ENCODE results near the gene ADGRF3. TPM values are rescaled to one million over a fixed set of nuclear protein-coding genes. Genes with fewer than 3 reads are reported as not detected.
A peak's percentile ranks its signal among the peaks of the same experiment; 100 is the strongest.

The ADGRF3 gene, protein sequence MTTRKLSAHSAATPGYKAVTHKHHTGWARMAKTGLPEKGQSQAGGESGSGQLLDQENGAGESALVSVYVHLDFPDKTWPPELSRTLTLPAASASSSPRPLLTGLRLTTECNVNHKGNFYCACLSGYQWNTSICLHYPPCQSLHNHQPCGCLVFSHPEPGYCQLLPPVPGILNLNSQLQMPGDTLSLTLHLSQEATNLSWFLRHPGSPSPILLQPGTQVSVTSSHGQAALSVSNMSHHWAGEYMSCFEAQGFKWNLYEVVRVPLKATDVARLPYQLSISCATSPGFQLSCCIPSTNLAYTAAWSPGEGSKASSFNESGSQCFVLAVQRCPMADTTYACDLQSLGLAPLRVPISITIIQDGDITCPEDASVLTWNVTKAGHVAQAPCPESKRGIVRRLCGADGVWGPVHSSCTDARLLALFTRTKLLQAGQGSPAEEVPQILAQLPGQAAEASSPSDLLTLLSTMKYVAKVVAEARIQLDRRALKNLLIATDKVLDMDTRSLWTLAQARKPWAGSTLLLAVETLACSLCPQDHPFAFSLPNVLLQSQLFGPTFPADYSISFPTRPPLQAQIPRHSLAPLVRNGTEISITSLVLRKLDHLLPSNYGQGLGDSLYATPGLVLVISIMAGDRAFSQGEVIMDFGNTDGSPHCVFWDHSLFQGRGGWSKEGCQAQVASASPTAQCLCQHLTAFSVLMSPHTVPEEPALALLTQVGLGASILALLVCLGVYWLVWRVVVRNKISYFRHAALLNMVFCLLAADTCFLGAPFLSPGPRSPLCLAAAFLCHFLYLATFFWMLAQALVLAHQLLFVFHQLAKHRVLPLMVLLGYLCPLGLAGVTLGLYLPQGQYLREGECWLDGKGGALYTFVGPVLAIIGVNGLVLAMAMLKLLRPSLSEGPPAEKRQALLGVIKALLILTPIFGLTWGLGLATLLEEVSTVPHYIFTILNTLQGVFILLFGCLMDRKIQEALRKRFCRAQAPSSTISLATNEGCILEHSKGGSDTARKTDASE
- 0.44 and 0.77 TPM in 2 replicates for total RNA-seq
- long read RNA-seq, result 0 reads

DNA sequence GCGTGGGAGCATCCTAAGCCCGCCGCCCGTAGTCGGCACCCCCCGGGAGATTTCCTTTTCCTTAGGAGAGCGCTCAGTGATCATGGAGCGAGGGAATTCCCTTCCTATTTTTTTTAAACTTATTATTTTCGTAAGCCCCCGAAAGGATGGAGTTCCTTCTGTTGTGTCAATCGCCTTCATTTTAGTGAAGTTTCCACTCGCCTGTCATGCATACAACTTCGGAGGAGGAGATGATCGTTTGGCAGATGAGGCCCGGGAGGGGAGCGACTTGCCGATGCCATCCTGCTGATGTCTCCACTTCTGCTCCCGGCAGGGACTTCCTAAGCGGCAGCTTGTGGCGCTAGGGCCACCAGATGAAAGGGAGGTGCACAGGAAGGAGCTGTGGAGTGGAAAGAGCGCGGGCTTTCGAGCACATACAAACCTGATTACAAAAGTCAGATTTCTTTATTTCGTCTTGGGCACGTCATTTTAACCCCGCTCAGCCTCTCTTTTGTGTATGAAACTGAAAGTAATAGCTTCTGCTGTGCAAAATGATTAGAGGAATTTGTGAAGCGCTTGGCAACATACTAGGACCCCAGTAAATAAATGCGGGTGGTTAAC, at the start of gene ADGRF3:
TSS of gene ADGRF3 (minus strand) at position 336 of the 600 bp plus-strand sequence. CDS start 555 bp downstream, outside the sequence.
- H3K4me1 Mint-ChIP-seq, result peaks cover 36% of the 10 kb centered on the region

DNA sequence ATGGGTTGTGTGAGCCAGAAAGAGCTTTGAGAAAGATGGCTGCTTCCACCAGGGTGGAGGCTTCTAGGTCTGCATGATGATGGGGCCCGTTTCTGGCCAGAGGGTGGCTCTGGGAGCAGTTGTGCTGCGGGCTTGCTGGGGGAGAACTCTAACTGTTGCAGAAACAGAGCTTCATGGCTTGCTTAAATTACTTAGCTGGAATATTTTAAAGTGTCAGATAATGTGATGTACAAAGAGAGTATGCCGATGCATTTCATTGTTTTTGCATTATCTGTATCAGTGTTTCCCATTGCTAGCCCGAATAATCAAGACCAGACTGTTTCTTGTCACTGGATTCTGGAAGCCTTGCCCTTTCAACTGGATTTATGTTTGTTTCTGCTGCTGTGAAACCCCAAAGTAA, 48.8 kb upstream of the ADGRF3 start:
- Mint-ChIP-seq H3K36me3 (ENCODE audit: low read depth) (no peaks in the 10 kb centered on the region), H3K27me3 (ENCODE audit: low read depth) (no peaks in the 10 kb centered on the region), H3K4me3 (no peak overlapping the region), H3K27ac (ENCODE audit: unreplicated experiment) (no peak overlapping the region), H3K9me3 (no peaks in the 10 kb centered on the region), H3K4me1 (peaks cover 8% of the 10 kb centered on the region)
- TF ChIP-seq, protein P1, sequence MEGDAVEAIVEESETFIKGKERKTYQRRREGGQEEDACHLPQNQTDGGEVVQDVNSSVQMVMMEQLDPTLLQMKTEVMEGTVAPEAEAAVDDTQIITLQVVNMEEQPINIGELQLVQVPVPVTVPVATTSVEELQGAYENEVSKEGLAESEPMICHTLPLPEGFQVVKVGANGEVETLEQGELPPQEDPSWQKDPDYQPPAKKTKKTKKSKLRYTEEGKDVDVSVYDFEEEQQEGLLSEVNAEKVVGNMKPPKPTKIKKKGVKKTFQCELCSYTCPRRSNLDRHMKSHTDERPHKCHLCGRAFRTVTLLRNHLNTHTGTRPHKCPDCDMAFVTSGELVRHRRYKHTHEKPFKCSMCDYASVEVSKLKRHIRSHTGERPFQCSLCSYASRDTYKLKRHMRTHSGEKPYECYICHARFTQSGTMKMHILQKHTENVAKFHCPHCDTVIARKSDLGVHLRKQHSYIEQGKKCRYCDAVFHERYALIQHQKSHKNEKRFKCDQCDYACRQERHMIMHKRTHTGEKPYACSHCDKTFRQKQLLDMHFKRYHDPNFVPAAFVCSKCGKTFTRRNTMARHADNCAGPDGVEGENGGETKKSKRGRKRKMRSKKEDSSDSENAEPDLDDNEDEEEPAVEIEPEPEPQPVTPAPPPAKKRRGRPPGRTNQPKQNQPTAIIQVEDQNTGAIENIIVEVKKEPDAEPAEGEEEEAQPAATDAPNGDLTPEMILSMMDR (conservative IDR thresholded peaks at IDR 0.05), result no peak
- no peak for DNase-seq (ENCODE audit: low read depth, low spot score)

More for the DNA sequence above, at the start of gene ADGRF3:
- DNase-seq (ENCODE audit: low read depth, low spot score), result peak; percentile 45
- TF ChIP-seq, protein P1 (conservative IDR thresholded peaks at IDR 0.05), result no peak
- Mint-ChIP-seq H3K27me3 (ENCODE audit: low read depth) (no peaks in the 10 kb centered on the region), H3K4me3 (peak within 1 kb of the TSS; percentile 95), H3K36me3 (ENCODE audit: low read depth) (peaks cover 3% of the 10 kb centered on the region), H3K27ac (ENCODE audit: unreplicated experiment) (peak within 1 kb of the TSS; percentile 99), H3K9me3 (no peaks in the 10 kb centered on the region)

GRCh38 chr2:26394694-26395093, 48.1 kb upstream of the ADGRF3 start:
- no peaks in the 10 kb centered on the region for H3K36me3 Mint-ChIP-seq (ENCODE audit: low read depth)
- no peaks in the 10 kb centered on the region for H3K27me3 Mint-ChIP-seq (ENCODE audit: low read depth)
- TF ChIP-seq, protein P1 (conservative IDR thresholded peaks at IDR 0.05), result no peak
- H3K27ac Mint-ChIP-seq (ENCODE audit: unreplicated experiment), result no peak overlapping the region
- DNase-seq (ENCODE audit: low read depth, low spot score), result no peak
- H3K4me3 Mint-ChIP-seq, result no peak overlapping the region
- H3K9me3 Mint-ChIP-seq, result no peaks in the 10 kb centered on the region
- peaks cover 5% of the 10 kb centered on the region for H3K4me1 Mint-ChIP-seq

DNA sequence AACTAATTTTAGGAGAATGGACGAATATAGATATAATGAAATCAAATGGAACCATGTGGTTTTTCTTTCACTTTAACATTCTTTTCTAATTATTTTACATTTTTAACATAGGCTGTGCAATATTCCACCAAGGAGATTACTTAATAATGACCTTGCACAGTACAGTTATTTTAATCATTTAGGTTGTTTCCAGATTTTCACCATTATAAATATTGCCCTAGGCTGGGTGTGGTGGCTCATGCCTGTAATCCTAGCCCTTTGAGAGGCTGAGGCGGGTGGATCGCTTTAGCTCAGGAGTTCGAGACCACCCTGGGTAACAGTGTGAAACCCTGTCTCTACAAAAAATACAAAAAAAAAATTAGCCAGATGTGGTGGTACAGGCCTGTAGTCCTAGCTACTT, 40.6 kb upstream of the ADGRF3 start:
- TF ChIP-seq, protein P1 (conservative IDR thresholded peaks at IDR 0.05), result no peak
- H3K36me3 Mint-ChIP-seq (ENCODE audit: low read depth), result peaks cover 3% of the 10 kb centered on the region
- H3K27me3 Mint-ChIP-seq (ENCODE audit: low read depth), result no peaks in the 10 kb centered on the region
- no peaks in the 10 kb centered on the region for H3K9me3 Mint-ChIP-seq
- H3K4me1 Mint-ChIP-seq, result peaks cover 9% of the 10 kb centered on the region
- H3K27ac Mint-ChIP-seq (ENCODE audit: unreplicated experiment), result no peak overlapping the region
- no peak for DNase-seq (ENCODE audit: low read depth, low spot score)
- no peak overlapping the region for H3K4me3 Mint-ChIP-seq

DNA sequence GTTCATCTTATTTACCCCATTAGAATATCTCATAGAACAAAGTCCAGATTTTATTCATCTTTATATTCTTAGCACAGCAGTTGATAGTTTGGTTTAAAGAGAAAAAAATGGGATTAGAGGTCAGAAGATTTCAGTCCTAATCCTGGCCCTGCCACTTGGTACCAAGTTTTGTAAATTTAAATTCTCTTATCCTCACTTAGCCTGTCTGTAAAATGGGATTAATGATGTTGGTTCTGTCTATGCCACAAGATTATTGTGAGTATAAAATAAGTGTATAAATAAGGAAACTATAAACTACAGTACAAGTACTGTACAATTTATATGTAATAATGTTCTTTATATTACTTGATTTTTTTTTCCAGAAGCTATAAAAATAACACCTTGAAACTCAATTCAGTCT, 38.0 kb upstream of the ADGRF3 start:
- Mint-ChIP-seq H3K27ac (ENCODE audit: unreplicated experiment) (no peak overlapping the region), H3K9me3 (no peaks in the 10 kb centered on the region), H3K4me3 (no peak overlapping the region), H3K4me1 (peaks cover 9% of the 10 kb centered on the region), H3K36me3 (ENCODE audit: low read depth) (peaks cover 3% of the 10 kb centered on the region), H3K27me3 (ENCODE audit: low read depth) (no peaks in the 10 kb centered on the region)
- no peak for DNase-seq (ENCODE audit: low read depth, low spot score)
- TF ChIP-seq, protein P1 (conservative IDR thresholded peaks at IDR 0.05), result no peak
